Tibial nerve (tissue), 4 donors: ENCODE measurements around the gene MED22.
"Not testable (repeated sequence)": the region's sequence is repeated elsewhere in the genome, so short reads cannot be mapped to it uniquely, and the experiment has no call there.

Experiments used
- EP300 ChIP-seq, 2 donors: sonication (generic); formaldehyde crosslinking; IDR thresholded peaks; one replicate each; pipeline ENCODE4 v1.6.1; 2017; ENCODE audit warnings: antibody characterized with exemption in 2 of 2, mild to moderate bottlenecking in 1 of 2
- POLR2A ChIP-seq, 2 donors: fragments of 450-650 bp; IDR thresholded peaks; one replicate each; pipeline ENCODE4 v1.6.1; 2017; ENCODE audit warnings: antibody characterized with exemption in 2 of 2, mild to moderate bottlenecking in 2 of 2, moderate library complexity in 2 of 2
- TF ChIP-seq, protein P1 (sequence below), 5 experiments: fragments of 200-600 bp in 3 of 5; fragments of 450-650 bp in 2 of 5; sonication (generic) in 3 of 5; IDR thresholded peaks; one replicate each; pipeline ENCODE4 v1.5.1; 2016 to 2019; ENCODE audit warnings: antibody characterized with exemption in 5 of 5, mild to moderate bottlenecking in 3 of 5, moderate library complexity in 2 of 5

- TF ChIP-seq POLR2A, EP300 (IDR thresholded peaks at IDR 0.05): not testable (repeated sequence)
- TF ChIP-seq, protein P1, sequence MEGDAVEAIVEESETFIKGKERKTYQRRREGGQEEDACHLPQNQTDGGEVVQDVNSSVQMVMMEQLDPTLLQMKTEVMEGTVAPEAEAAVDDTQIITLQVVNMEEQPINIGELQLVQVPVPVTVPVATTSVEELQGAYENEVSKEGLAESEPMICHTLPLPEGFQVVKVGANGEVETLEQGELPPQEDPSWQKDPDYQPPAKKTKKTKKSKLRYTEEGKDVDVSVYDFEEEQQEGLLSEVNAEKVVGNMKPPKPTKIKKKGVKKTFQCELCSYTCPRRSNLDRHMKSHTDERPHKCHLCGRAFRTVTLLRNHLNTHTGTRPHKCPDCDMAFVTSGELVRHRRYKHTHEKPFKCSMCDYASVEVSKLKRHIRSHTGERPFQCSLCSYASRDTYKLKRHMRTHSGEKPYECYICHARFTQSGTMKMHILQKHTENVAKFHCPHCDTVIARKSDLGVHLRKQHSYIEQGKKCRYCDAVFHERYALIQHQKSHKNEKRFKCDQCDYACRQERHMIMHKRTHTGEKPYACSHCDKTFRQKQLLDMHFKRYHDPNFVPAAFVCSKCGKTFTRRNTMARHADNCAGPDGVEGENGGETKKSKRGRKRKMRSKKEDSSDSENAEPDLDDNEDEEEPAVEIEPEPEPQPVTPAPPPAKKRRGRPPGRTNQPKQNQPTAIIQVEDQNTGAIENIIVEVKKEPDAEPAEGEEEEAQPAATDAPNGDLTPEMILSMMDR (IDR thresholded peaks at IDR 0.05) = not testable (repeated sequence)
Observed at GRCh38 chr9:133327021-133327420, 20.9 kb downstream of the MED22 start.
